Glutamatergic neuron (in vitro differentiated cells): ENCODE results near the gene ABCC9. TPM values are rescaled to one million over a fixed set of nuclear protein-coding genes. Genes with fewer than 3 reads are reported as not detected.

Experiments
- DNase-seq: peaks from one replicate; pipeline ENCODE4 v3.0.0; 2022
- H3K27ac Mint-ChIP-seq: one replicate; pipeline ENCODE4 v1.8.0; 2020; ENCODE audit warnings: mild to moderate bottlenecking, mixed read lengths, inconsistent platforms; ENCODE audit not compliant: unreplicated experiment
- H3K27me3 Mint-ChIP-seq: one replicate; pipeline ENCODE4 v1.8.0; 2020; ENCODE audit warnings: mild to moderate bottlenecking, moderate library complexity, mixed read lengths, inconsistent platforms; ENCODE audit not compliant: unreplicated experiment
- H3K36me3 Mint-ChIP-seq: one replicate; pipeline ENCODE4 v1.8.0; 2020; ENCODE audit warnings: mild to moderate bottlenecking, mixed read lengths, inconsistent platforms; ENCODE audit not compliant: unreplicated experiment
- H3K4me1 Mint-ChIP-seq: one replicate; pipeline ENCODE4 v1.8.0; 2020; ENCODE audit warnings: mild to moderate bottlenecking, low read depth, mixed read lengths, inconsistent platforms; ENCODE audit not compliant: unreplicated experiment
- H3K4me3 Mint-ChIP-seq: one replicate; pipeline ENCODE4 v1.8.0; 2020; ENCODE audit warnings: mild to moderate bottlenecking, mixed read lengths, inconsistent platforms; ENCODE audit not compliant: unreplicated experiment
- H3K9me3 Mint-ChIP-seq: one replicate; pipeline ENCODE4 v1.8.0; 2020; ENCODE audit warnings: mild to moderate bottlenecking, moderate library complexity, mixed read lengths, inconsistent platforms; ENCODE audit not compliant: unreplicated experiment
- CTCF ChIP-seq: fragments of 200-600 bp; sonication (generic); IDR thresholded peaks from one replicate; pipeline ENCODE4 v1.5.0; 2021; ENCODE audit not compliant: partially characterized antibody, unreplicated experiment
- total RNA-seq: library from RNA; stranded (reverse); fragmentation: NEBNext Ultra II Directional; extraction: Animal tissue kit (Norgen Biotek cat#: 25700); gene quantifications from one replicate; pipeline ENCODE4 v1.2.1, GENCODE V29; 2021; ENCODE audit not compliant: unreplicated experiment

Gene ABCC9
- total RNA-seq, 1 donor from 2014 or later: 17.7 TPM

DNA sequence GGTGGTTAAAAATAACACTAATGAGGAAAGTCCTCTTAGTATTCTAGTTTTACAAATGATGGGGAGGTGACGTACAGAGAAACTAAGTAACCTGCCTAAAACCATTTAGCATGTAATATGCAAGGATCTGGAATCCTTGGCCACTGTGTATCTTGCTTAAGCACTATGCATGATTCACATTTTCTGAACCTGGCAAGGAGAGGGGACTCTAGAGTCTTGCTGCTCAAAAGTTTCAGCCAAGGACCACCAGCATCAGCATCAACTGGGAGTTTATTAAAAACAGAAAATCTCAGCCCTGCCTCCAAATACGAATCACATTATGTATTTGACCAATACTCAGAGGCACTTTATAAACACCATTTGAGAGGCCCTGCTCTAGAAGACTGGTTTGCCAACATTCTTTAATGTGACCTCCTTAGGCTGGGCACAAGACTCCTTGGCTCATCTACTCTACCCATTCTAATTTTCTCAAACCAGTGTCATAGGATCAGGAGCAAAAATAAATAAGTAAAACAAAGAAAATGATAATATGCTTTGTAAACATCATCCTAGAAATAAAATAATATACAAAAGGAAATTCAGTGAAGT lies 52.9 kb downstream of the ABCC9 start:
- Mint-ChIP-seq H3K36me3 (no peaks in the 10 kb centered on the region), H3K27me3 (no peaks in the 10 kb centered on the region), H3K9me3 (peaks cover 4% of the 10 kb centered on the region), H3K4me3 (no peak overlapping the region), H3K4me1 (no peaks in the 10 kb centered on the region), H3K27ac (no peak overlapping the region)
- no peak for TF ChIP-seq CTCF
- no peak for DNase-seq

GRCh38 chr12:21884936-21885335 lies 56.3 kb downstream of the ABCC9 start:
- Mint-ChIP-seq H3K36me3 (no peaks in the 10 kb centered on the region), H3K4me1 (no peaks in the 10 kb centered on the region), H3K4me3 (no peak overlapping the region), H3K9me3 (peaks cover 4% of the 10 kb centered on the region), H3K27ac (no peak overlapping the region), H3K27me3 (no peaks in the 10 kb centered on the region)
- DNase-seq: no peak
- no peak for TF ChIP-seq CTCF

DNA sequence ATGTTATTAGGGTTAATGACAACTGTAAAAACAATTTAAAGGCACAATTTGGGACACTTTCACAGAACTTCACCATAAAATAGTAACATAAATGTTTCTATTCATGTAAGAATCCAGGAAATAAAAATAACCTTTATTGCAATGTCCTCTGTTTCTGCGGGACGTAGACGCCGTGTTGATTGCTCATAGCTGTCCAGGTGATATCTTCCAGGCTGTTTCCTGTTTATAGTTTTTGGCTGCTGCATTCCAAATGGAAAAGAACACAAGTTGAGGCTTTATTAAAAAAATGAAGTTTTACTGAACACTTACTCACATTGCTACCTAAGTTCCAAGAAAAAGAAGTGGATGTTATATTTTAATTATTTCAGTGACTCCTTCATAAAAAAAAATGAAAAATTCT lies 58.6 kb downstream of the ABCC9 start:
- Mint-ChIP-seq H3K4me3 (no peak overlapping the region), H3K36me3 (no peaks in the 10 kb centered on the region), H3K27ac (no peak overlapping the region), H3K4me1 (no peaks in the 10 kb centered on the region), H3K9me3 (peaks cover 4% of the 10 kb centered on the region), H3K27me3 (no peaks in the 10 kb centered on the region)
- no peak for DNase-seq
- no peak for TF ChIP-seq CTCF

GRCh38 chr12:21881965-21882364 lies 59.3 kb downstream of the ABCC9 start:
- H3K27ac Mint-ChIP-seq: no peak overlapping the region
- H3K36me3 Mint-ChIP-seq: no peaks in the 10 kb centered on the region
- peaks cover 4% of the 10 kb centered on the region for H3K9me3 Mint-ChIP-seq
- no peak for TF ChIP-seq CTCF
- no peaks in the 10 kb centered on the region for H3K27me3 Mint-ChIP-seq
- DNase-seq: no peak
- H3K4me1 Mint-ChIP-seq: no peaks in the 10 kb centered on the region
- H3K4me3 Mint-ChIP-seq: no peak overlapping the region

DNA sequence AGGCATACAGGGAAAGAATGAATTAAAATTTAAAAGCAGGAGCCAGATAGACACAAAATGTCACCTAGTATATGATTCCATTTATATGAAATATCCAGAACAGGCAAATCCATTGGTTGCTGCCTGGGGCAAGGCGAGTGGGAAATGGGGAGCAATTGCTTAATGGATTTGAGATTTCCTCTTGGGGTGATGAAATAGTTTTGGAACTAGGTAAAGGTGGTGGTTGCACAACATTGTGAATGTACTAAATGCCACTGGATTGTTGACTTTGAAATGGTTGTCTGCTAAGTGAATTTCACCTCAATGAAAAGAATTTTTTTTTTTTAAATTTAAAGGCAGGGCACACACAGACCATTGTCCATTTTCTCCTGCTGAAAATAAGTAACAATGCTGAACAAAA lies 61.9 kb downstream of the ABCC9 start:
- Mint-ChIP-seq H3K36me3 (no peaks in the 10 kb centered on the region), H3K4me1 (no peaks in the 10 kb centered on the region), H3K4me3 (no peak overlapping the region), H3K27ac (no peak overlapping the region), H3K27me3 (no peaks in the 10 kb centered on the region), H3K9me3 (no peaks in the 10 kb centered on the region)
- TF ChIP-seq CTCF: no peak
- no peak for DNase-seq
